ENCODE results near the gene IGFBPL1. TPM values are rescaled to one million over a fixed set of nuclear protein-coding genes. Genes with fewer than 3 reads are reported as not detected.

IGFBPL1 gene
- total and polyA plus RNA-seq, 4 donors, result 0.08 TPM; not detected in 3

DNA sequence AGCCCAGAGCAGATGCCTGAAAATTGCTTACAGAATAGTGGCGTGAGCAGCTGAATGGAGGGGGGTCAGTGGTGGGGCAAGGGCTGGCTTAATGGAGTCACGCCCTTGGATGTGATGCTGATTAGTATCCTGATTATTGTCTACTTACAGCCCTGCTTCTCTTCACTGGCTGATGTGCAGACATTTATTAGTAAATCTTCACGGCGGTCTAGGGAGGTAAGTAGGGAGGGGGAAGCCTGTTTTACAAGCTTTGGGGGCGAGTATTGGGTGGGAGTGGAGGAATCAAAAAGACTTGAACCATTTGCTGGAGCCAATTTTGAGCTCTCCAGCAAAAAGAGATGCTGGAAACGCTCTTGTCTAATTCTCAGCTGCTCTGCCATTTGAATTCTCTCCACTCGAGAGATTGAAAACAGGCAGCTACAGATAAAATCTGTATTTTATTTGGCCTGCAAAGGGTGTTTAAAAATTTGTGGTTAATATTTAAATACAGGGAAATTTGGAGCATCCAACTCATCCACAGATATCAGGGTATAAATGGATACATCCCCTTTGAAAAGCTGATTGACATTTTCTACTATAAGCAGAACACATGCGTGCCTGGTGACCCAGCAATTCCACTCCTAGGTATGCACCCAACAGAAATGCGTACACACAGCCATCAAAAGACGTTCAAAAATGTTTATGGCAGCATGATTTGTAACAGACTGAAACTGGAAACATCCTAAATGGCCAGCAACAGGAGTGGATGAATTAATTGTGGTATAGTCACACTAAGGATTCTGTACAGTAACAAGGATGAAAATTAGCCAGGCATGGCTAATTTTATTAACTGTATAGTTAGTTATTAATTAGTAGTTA, 51.3 kb downstream of the IGFBPL1 start:
- Histone ChIP-seq H3K27ac (ENCODE audit: low read depth in 1 of 2, low read length in 2 of 2) (no peak overlapping the region), H3K9me3 (ENCODE audit: control insufficient read depth in 4 of 4, low read length in 3 of 4) (no peaks in the 10 kb centered on the region), H3K4me1 (ENCODE audit: control insufficient read depth in 4 of 4, insufficient read depth in 4 of 4, low read length in 3 of 4) (no peaks in the 10 kb centered on the region), H3K4me3 (ENCODE audit: low read depth in 1 of 3, low read length in 3 of 3) (no peak overlapping the region), H3K27me3 (ENCODE audit: control insufficient read depth in 4 of 4, insufficient read depth in 4 of 4, low read length in 3 of 4) (no peaks in the 10 kb centered on the region), H3K9ac (ENCODE audit: low read depth in 1 of 2, low read length in 2 of 2) (no peak overlapping the region), H3K36me3 (ENCODE audit: control insufficient read depth in 4 of 4, insufficient read depth in 3 of 4, low read depth in 1 of 4, low read length in 3 of 4) (no peaks in the 10 kb centered on the region)
- no peak for DNase-seq (ENCODE audit: low spot score)
- TF ChIP-seq EGR1 (IDR thresholded peaks at IDR 0.05; ENCODE audit: low read depth in 2 of 2), result no peak
- no peak for TF ChIP-seq CTCF (IDR thresholded peaks at IDR 0.05; ENCODE audit: low read depth, low read length, missing input control)
- no peak for TF ChIP-seq ATF3 (IDR thresholded peaks at IDR 0.05)
- TF ChIP-seq RXRA (IDR thresholded peaks at IDR 0.05), result no peak
- TF ChIP-seq TAF1 (conservative IDR thresholded peaks at IDR 0.05), result no peak
- TF ChIP-seq SP1 (IDR thresholded peaks at IDR 0.05), result no peak
- TF ChIP-seq RAD21 (IDR thresholded peaks at IDR 0.05), result no peak
- TF ChIP-seq GABPA (IDR thresholded peaks at IDR 0.05 in 1 of 2, conservative IDR thresholded peaks at IDR 0.05 in 1 of 2), result no peak
- no peak for TF ChIP-seq JUND (IDR thresholded peaks at IDR 0.05)
- TF ChIP-seq FOXA2 (IDR thresholded peaks at IDR 0.05), result no peak
- TF ChIP-seq, protein P1, sequence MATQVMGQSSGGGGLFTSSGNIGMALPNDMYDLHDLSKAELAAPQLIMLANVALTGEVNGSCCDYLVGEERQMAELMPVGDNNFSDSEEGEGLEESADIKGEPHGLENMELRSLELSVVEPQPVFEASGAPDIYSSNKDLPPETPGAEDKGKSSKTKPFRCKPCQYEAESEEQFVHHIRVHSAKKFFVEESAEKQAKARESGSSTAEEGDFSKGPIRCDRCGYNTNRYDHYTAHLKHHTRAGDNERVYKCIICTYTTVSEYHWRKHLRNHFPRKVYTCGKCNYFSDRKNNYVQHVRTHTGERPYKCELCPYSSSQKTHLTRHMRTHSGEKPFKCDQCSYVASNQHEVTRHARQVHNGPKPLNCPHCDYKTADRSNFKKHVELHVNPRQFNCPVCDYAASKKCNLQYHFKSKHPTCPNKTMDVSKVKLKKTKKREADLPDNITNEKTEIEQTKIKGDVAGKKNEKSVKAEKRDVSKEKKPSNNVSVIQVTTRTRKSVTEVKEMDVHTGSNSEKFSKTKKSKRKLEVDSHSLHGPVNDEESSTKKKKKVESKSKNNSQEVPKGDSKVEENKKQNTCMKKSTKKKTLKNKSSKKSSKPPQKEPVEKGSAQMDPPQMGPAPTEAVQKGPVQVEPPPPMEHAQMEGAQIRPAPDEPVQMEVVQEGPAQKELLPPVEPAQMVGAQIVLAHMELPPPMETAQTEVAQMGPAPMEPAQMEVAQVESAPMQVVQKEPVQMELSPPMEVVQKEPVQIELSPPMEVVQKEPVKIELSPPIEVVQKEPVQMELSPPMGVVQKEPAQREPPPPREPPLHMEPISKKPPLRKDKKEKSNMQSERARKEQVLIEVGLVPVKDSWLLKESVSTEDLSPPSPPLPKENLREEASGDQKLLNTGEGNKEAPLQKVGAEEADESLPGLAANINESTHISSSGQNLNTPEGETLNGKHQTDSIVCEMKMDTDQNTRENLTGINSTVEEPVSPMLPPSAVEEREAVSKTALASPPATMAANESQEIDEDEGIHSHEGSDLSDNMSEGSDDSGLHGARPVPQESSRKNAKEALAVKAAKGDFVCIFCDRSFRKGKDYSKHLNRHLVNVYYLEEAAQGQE (IDR thresholded peaks at IDR 0.05), result no peak
- TF ChIP-seq MAX (IDR thresholded peaks at IDR 0.05), result no peak
- 88% methylated on average over 10 of the region's 10 CpGs for WGBS

DNA sequence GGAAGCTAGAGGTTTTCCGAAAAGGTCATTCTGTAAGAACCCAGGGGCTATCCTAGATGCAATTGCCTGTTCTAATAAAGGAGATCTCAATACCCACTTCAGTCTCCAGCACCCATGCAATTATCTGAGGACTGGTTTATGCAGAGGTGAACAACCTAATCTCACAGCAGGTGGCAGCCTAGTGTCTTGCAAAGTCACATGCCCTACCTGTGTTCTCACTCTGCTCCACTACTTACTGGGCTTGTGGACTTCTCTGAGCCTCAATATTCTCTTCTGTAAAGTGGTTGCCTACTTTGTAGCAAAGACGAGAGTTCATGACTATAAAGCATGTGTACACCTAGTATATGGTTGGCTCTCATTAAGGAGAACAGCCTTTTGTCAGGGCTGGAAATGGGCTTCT, 52.8 kb downstream of the IGFBPL1 start:
- no peak for DNase-seq (ENCODE audit: low spot score)
- H3K4me3 ChIP-seq (ENCODE audit: low read depth in 1 of 3, low read length in 3 of 3), result no peak overlapping the region
- H3K9me3 ChIP-seq (ENCODE audit: control insufficient read depth in 4 of 4, low read length in 3 of 4), result no peaks in the 10 kb centered on the region
- no peak for TF ChIP-seq FOXA1 (IDR thresholded peaks at IDR 0.05)
- no peak for TF ChIP-seq TAF1 (conservative IDR thresholded peaks at IDR 0.05)
- TF ChIP-seq RAD21 (IDR thresholded peaks at IDR 0.05), result peak; percentile 94 to 95
- TF ChIP-seq YY1 (IDR thresholded peaks at IDR 0.05), result no peak
- no peak for TF ChIP-seq HNF4G (IDR thresholded peaks at IDR 0.05)
- TF ChIP-seq MAX (IDR thresholded peaks at IDR 0.05), result no peak
- TF ChIP-seq ATF3 (IDR thresholded peaks at IDR 0.05), result no peak
- no peak for TF ChIP-seq SP1 (IDR thresholded peaks at IDR 0.05)
- peak; percentile 72 for TF ChIP-seq CTCF (IDR thresholded peaks at IDR 0.05; ENCODE audit: low read depth, low read length, missing input control)
- TF ChIP-seq, protein P1 (IDR thresholded peaks at IDR 0.05), result no peak
- no peak for TF ChIP-seq NR2F2 (IDR thresholded peaks at IDR 0.05)
- no peak for TF ChIP-seq FOXA2 (IDR thresholded peaks at IDR 0.05)
- 34% methylated on average over 2 of the region's 2 CpGs for WGBS
- no peak overlapping the region for H3K27ac ChIP-seq (ENCODE audit: low read depth in 1 of 2, low read length in 2 of 2)
- no peaks in the 10 kb centered on the region for H3K27me3 ChIP-seq (ENCODE audit: control insufficient read depth in 4 of 4, insufficient read depth in 4 of 4, low read length in 3 of 4)
- no peaks in the 10 kb centered on the region for H3K36me3 ChIP-seq (ENCODE audit: control insufficient read depth in 4 of 4, insufficient read depth in 3 of 4, low read depth in 1 of 4, low read length in 3 of 4)
- no peaks in the 10 kb centered on the region for H3K4me1 ChIP-seq (ENCODE audit: control insufficient read depth in 4 of 4, insufficient read depth in 4 of 4, low read length in 3 of 4)
- no peak overlapping the region for H3K9ac ChIP-seq (ENCODE audit: low read depth in 1 of 2, low read length in 2 of 2)

Data from liver (tissue), 9 donors.